HepG2 (cell line): ENCODE results near the gene PRPSAP1. TPM values are rescaled to one million over a fixed set of nuclear protein-coding genes. Genes with fewer than 3 reads are reported as not detected.
A peak's percentile ranks its signal among the peaks of the same experiment; 100 is the strongest.

Experiments used
- ARHGAP35 ChIP-seq: sonication (generic); formaldehyde crosslinking; IDR thresholded peaks from 2 replicates; pipeline ENCODE4 v1.9.0; 2022; ENCODE audit warnings: mild to moderate bottlenecking, inconsistent platforms, moderate library complexity, missing genetic modification reagents, borderline replicate concordance
- EED ChIP-seq: sonication (generic); formaldehyde crosslinking; IDR thresholded peaks from 2 replicates; pipeline ENCODE4 v1.5.0; 2020; ENCODE audit warnings: mild to moderate bottlenecking, missing genetic modification reagents
- MEIS1 ChIP-seq: sonication (generic); formaldehyde crosslinking; IDR thresholded peaks from 2 replicates; pipeline ENCODE4 v1.9.0; 2021; ENCODE audit warnings: mild to moderate bottlenecking, missing genetic modification reagents, moderate library complexity, borderline replicate concordance
- MIER3 ChIP-seq: IDR thresholded peaks from 2 replicates; pipeline ENCODE4 v1.6.1; 2016; ENCODE audit warnings: missing compliant biosample characterization, borderline replicate concordance
- MXD4 ChIP-seq: IDR thresholded peaks from 2 replicates; pipeline ENCODE4 v1.6.1; 2016; ENCODE audit warnings: mild to moderate bottlenecking, missing biosample characterization, missing genetic modification reagents
- RXRB ChIP-seq: IDR thresholded peaks from 2 replicates; pipeline ENCODE4 v1.6.1; 2016; ENCODE audit warnings: borderline replicate concordance, missing genetic modification reagents, missing compliant biosample characterization
- SKIL ChIP-seq: sonication (generic); formaldehyde crosslinking; IDR thresholded peaks from 2 replicates; pipeline ENCODE4 v1.8.0; 2022; ENCODE audit warnings: missing genetic modification reagents, mild to moderate bottlenecking, moderate library complexity, borderline replicate concordance
- TRIM22 ChIP-seq: fragments of 450-650 bp; IDR thresholded peaks from 2 replicates; pipeline ENCODE4 v1.6.1; 2017
- ZFP36L1 ChIP-seq: sonication (generic); formaldehyde crosslinking; IDR thresholded peaks from 2 replicates; pipeline ENCODE4 v1.8.0; 2022; ENCODE audit warnings: mild to moderate bottlenecking, missing genetic modification reagents, moderate library complexity
- ZNF264 ChIP-seq: sonication (generic); formaldehyde crosslinking; IDR thresholded peaks from 2 replicates; pipeline ENCODE4 v1.4.0; 2020; ENCODE audit warnings: missing genetic modification reagents
- ZNF441 ChIP-seq: sonication (generic); formaldehyde crosslinking; IDR thresholded peaks from 2 replicates; pipeline ENCODE4 v1.7.0; 2021; ENCODE audit warnings: missing genetic modification reagents, borderline replicate concordance
- ZNF501 ChIP-seq: sonication (generic); formaldehyde crosslinking; IDR thresholded peaks from 2 replicates; pipeline ENCODE4 v1.5.1; 2020; ENCODE audit warnings: mild to moderate bottlenecking, moderate library complexity, missing genetic modification reagents
- ZNF687 ChIP-seq: sonication (generic); formaldehyde crosslinking; IDR thresholded peaks from 2 replicates; pipeline ENCODE4 v1.5.1; 2020; ENCODE audit warnings: mild to moderate bottlenecking, missing genetic modification reagents, moderate library complexity
- polyA plus RNA-seq, 8 experiments: library from polyadenylated mRNA; depleted of rRNA in 3 of 8; stranded (reverse) in 7 of 8; unstranded in 1 of 8; fragments of >200 nt; fragmentation: Illumina TruSeq in 4 of 8; extraction: Trizol in 4 of 8; gene quantifications; 2 replicates each; pipeline versions ENCODE4 v1.2.1 to v1.2.3, GENCODE V29; 2011 to 2016; ENCODE audit warnings: low read depth in 4 of 8, missing spikeins in 1 of 8, mixed read lengths in 1 of 8; ENCODE audit not compliant: insufficient read depth in 1 of 8
- total RNA-seq, 5 experiments: library from RNA; depleted of rRNA; stranded (reverse); fragments of >200 nt; fragmentation: Illumina TruSeq; extraction: Trizol; gene quantifications; 2 replicates each; pipeline ENCODE4 v1.2.3, GENCODE V29; 2016; ENCODE audit warnings: low read depth in 1 of 5
- TF ChIP-seq, protein P1 (sequence below): sonication (generic); formaldehyde crosslinking; IDR thresholded peaks from 2 replicates; pipeline ENCODE4 v1.5.1; 2020; ENCODE audit warnings: missing genetic modification reagents, mild to moderate bottlenecking, borderline replicate concordance
- TF ChIP-seq, protein P2 (sequence below): sonication (generic); formaldehyde crosslinking; conservative IDR thresholded peaks from 2 replicates; pipeline ENCODE4 v1.4.0; 2020; ENCODE audit warnings: mild to moderate bottlenecking, missing genetic modification reagents, moderate library complexity

PRPSAP1 gene
- total and polyA plus RNA-seq, 2 of the 13 experiments (the other 11 are each of a cell fraction or from before 2014, with no cell fraction given): 91.1 to 314 TPM

GRCh38 chr17:76382351-76382802 is 28.7 kb upstream of the PRPSAP1 start (continued):
- TF ChIP-seq SKIL (CRISPR knock-in tag) (peak; percentile 34; the same call in 1 of the 2 replicates), EED (peak; percentile 82; the same call in 1 of the 2 replicates), ZNF501 (CRISPR knock-in tag) (peak; percentile 46; the same call in 1 of the 2 replicates), RXRB (CRISPR knock-in tag) (peak; percentile 81), MEIS1 (CRISPR knock-in tag) (peak; percentile 91), ZFP36L1 (CRISPR knock-in tag) (peak; percentile 71; the same call in 1 of the 2 replicates), ARHGAP35 (CRISPR knock-in tag) (no peak; the same call in 1 of the 2 replicates), MIER3 (CRISPR knock-in tag) (0 out of 2 replicates have a peak, but pooled peaks have one; percentile 26), MXD4 (peak; percentile 23; the same call in 1 of the 2 replicates), ZNF441 (CRISPR knock-in tag) (0 out of 2 replicates have a peak, but pooled peaks have one; percentile 18), ZNF264 (CRISPR knock-in tag) (0 out of 2 replicates have a peak, but pooled peaks have one; percentile 29), ZNF687 (CRISPR knock-in tag) (peak; percentile 77), TRIM22 (no peak)
- TF ChIP-seq, protein P1, sequence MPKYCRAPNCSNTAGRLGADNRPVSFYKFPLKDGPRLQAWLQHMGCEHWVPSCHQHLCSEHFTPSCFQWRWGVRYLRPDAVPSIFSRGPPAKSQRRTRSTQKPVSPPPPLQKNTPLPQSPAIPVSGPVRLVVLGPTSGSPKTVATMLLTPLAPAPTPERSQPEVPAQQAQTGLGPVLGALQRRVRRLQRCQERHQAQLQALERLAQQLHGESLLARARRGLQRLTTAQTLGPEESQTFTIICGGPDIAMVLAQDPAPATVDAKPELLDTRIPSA (CRISPR knock-in tag): 0 out of 2 replicates have a peak, but pooled peaks have one; percentile 79
- TF ChIP-seq, protein P2, sequence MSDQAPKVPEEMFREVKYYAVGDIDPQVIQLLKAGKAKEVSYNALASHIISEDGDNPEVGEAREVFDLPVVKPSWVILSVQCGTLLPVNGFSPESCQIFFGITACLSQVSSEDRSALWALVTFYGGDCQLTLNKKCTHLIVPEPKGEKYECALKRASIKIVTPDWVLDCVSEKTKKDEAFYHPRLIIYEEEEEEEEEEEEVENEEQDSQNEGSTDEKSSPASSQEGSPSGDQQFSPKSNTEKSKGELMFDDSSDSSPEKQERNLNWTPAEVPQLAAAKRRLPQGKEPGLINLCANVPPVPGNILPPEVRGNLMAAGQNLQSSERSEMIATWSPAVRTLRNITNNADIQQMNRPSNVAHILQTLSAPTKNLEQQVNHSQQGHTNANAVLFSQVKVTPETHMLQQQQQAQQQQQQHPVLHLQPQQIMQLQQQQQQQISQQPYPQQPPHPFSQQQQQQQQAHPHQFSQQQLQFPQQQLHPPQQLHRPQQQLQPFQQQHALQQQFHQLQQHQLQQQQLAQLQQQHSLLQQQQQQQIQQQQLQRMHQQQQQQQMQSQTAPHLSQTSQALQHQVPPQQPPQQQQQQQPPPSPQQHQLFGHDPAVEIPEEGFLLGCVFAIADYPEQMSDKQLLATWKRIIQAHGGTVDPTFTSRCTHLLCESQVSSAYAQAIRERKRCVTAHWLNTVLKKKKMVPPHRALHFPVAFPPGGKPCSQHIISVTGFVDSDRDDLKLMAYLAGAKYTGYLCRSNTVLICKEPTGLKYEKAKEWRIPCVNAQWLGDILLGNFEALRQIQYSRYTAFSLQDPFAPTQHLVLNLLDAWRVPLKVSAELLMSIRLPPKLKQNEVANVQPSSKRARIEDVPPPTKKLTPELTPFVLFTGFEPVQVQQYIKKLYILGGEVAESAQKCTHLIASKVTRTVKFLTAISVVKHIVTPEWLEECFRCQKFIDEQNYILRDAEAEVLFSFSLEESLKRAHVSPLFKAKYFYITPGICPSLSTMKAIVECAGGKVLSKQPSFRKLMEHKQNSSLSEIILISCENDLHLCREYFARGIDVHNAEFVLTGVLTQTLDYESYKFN (CRISPR knock-in tag): peak; percentile 98
